Aorta (tissue), 5 donors: ENCODE measurements around the gene FHDC1. TPM values are rescaled to one million over a fixed set of nuclear protein-coding genes. Genes with fewer than 3 reads are reported as not detected.
"Not testable (repeated sequence)": the region's sequence is repeated elsewhere in the genome, so short reads cannot be mapped to it uniquely, and the experiment has no call there.

ENCODE experiments used
- ATAC-seq: fragments of 200-7000 bp; cut with Tn5 transposase; one replicate; pipeline ENCODE4 v1.9.1; 2022; ENCODE audit warnings: moderate library complexity; ENCODE audit not compliant: low FRiP score
- DNase-seq, 2 donors: peaks; one replicate each; pipeline ENCODE4 v3.0.0-alpha.2; 2020
- H3K27ac ChIP-seq, 2 donors: one replicate each; pipeline ENCODE4 v1.5.1; 2013; ENCODE audit warnings: low read length in 2 of 2, mild to moderate bottlenecking in 2 of 2, moderate library complexity in 2 of 2, control low read depth in 1 of 2, inconsistent platforms in 1 of 2, low read depth in 1 of 2
- H3K27me3 ChIP-seq, 2 donors: one replicate each; pipeline ENCODE4 v1.6.1; 2013; ENCODE audit warnings: control low read depth in 1 of 2, low read length in 1 of 2, mild to moderate bottlenecking in 1 of 2, moderate library complexity in 1 of 2; ENCODE audit not compliant: insufficient read depth in 2 of 2, control insufficient read depth in 1 of 2
- H3K36me3 ChIP-seq, 2 donors: one replicate each; pipeline ENCODE4 v1.6.1; 2013; ENCODE audit warnings: control low read depth in 1 of 2, low read length in 1 of 2, mild to moderate bottlenecking in 1 of 2; ENCODE audit not compliant: insufficient read depth in 2 of 2, control insufficient read depth in 1 of 2
- H3K4me1 ChIP-seq, 2 donors: one replicate each; pipeline ENCODE4 v1.6.1; 2013; ENCODE audit warnings: low read length in 2 of 2, control low read depth in 1 of 2, mild to moderate bottlenecking in 1 of 2, moderate library complexity in 1 of 2; ENCODE audit not compliant: insufficient read depth in 2 of 2, control insufficient read depth in 1 of 2
- H3K4me3 ChIP-seq, 2 donors: one replicate each; pipeline ENCODE4 v1.5.1; 2013; ENCODE audit warnings: low read length in 2 of 2, control low read depth in 1 of 2, mild to moderate bottlenecking in 1 of 2
- H3K9me3 ChIP-seq: one replicate; pipeline ENCODE4 v1.6.1; 2013; ENCODE audit warnings: mild to moderate bottlenecking, low read length; ENCODE audit not compliant: control insufficient read depth
- WGBS, 2 donors: extraction: QIAGEN DNeasy Blood & Tissue Kit; methylation state at CpG; one replicate each; pipeline ENCODE4 v1.1.7; 2013; 5-methylcytosine and 5-hydroxymethylcytosine counted together
- intact Hi-C, 2 donors: fragments of 100-400 bp; cut with DNase I; formaldehyde crosslinking; loops; one replicate each; pipeline versions ENCODE4 v1.14.2 to v1.15.0; 2022
- long read RNA-seq, 2 donors: library from polyadenylated mRNA; unstranded; transcript quantifications; one replicate each; pipeline ENCODE4 v2.0.0, GENCODE V29; 2020 to 2021
- polyA plus RNA-seq, 2 donors: library from polyadenylated mRNA; stranded (reverse); fragments of 200-250 nt; gene quantifications; one replicate each; pipeline ENCODE4 v1.2.3, GENCODE V29; 2013
- total RNA-seq, 2 donors: library from RNA; stranded (reverse); fragmentation: NEBNext Ultra II Directional; extraction: Animal tissue kit (Norgen Biotek cat#: 25700); gene quantifications; one replicate each; pipeline ENCODE4 v1.2.1, GENCODE V29; 2021
- donor health status: healthy with polysubstance abuse.
- donor health status: Bipolar disorder and iron deficiency.
- donor health status: DM: no; HTN: no; CAD: no.
- donor health status: DM: no; HTN: no; CAD: no.
- donor health status: DM: yes; HTN: yes; CAD: no.

FHDC1 gene
- 1 to 10 TPM in 1 of 2 donors, under 1 TPM in 1; 0.88 to 3.0 TPM for total RNA-seq
- polyA plus RNA-seq: 1 to 10 TPM in 1 of 2 donors, under 1 TPM in 1; 0.20 to 1.4 TPM
- long read RNA-seq, donor 1: 0 reads
- long read RNA-seq, donor 2, partial matches to known transcripts: 1 of 4 reads
- long read RNA-seq, donor 2, other reads (novel, unspliced or antisense): 3 of 4 reads

- peak in 1 of 2 donors; percentile 57 for DNase-seq
- no peak for ATAC-seq
- 6 to 8% methylated on average over 41 to 75 of the region's 75 CpGs for WGBS, 2 donors
- Histone ChIP-seq H3K9me3 (no peaks in the 10 kb centered on the region), H3K27me3 (no peaks in the 10 kb centered on the region), H3K27ac (no peak within 1 kb of the TSS), H3K36me3 (no peaks in the 10 kb centered on the region), H3K4me3 (peak within 1 kb of the TSS; percentile 50 to 98), H3K4me1 (no peaks in the 10 kb centered on the region)
- intact Hi-C loops: no loop called here
Observed at GRCh38 chr4:152935631-152936445, at the start of gene FHDC1. FHDC1 (plus strand) TSS chr4:152936323; CDS start chr4:152943058, 6,735 bp downstream.

GRCh38 chr4:152887981-152888380 lies 48.1 kb upstream of the FHDC1 start:
- no peak overlapping the region for H3K4me3 ChIP-seq
- no peaks in the 10 kb centered on the region for H3K4me1 ChIP-seq
- no peaks in the 10 kb centered on the region for H3K27me3 ChIP-seq
- WGBS, 2 donors: 94% methylated on average over 6 of the region's 6 CpGs
- ATAC-seq: no peak
- no peak overlapping the region for H3K27ac ChIP-seq
- intact Hi-C loops: no loop called here
- no peaks in the 10 kb centered on the region for H3K36me3 ChIP-seq
- H3K9me3 ChIP-seq: no peaks in the 10 kb centered on the region
- DNase-seq: no peak

GRCh38 chr4:152892974-152893373 lies 43.1 kb upstream of the FHDC1 start:
- H3K4me1 ChIP-seq: no peaks in the 10 kb centered on the region
- H3K4me3 ChIP-seq: no peak overlapping the region
- H3K27me3 ChIP-seq: no peaks in the 10 kb centered on the region
- H3K36me3 ChIP-seq: no peaks in the 10 kb centered on the region
- 79 to 86% methylated on average over 2 of the region's 2 CpGs for WGBS, 2 donors
- H3K27ac ChIP-seq: no peak overlapping the region
- intact Hi-C loops: no loop called here
- H3K9me3 ChIP-seq: no peaks in the 10 kb centered on the region
- DNase-seq (no peak), ATAC-seq (no peak)

GRCh38 chr4:152894673-152895072 lies 41.5 kb upstream of the FHDC1 start:
- no peak for ATAC-seq
- intact Hi-C loops: no loop called here
- no peak for DNase-seq
- Histone ChIP-seq H3K4me1 (no peaks in the 10 kb centered on the region), H3K27me3 (no peaks in the 10 kb centered on the region), H3K27ac (no peak overlapping the region), H3K4me3 (no peak overlapping the region), H3K36me3 (no peaks in the 10 kb centered on the region), H3K9me3 (no peaks in the 10 kb centered on the region)
- WGBS, 2 donors: 83 to 84% methylated on average over 1 of the region's 1 CpG

GRCh38 chr4:152896811-152897210 lies 39.3 kb upstream of the FHDC1 start:
- Histone ChIP-seq H3K27me3 (no peaks in the 10 kb centered on the region), H3K9me3 (no peaks in the 10 kb centered on the region), H3K4me1 (no peaks in the 10 kb centered on the region), H3K27ac (no peak overlapping the region), H3K4me3 (no peak overlapping the region), H3K36me3 (no peaks in the 10 kb centered on the region)
- DNase-seq (no peak), ATAC-seq (no peak)
- intact Hi-C loops: no loop called here
- WGBS, 2 donors: 71 to 80% methylated on average over 1 of the region's 1 CpG

GRCh38 chr4:152898133-152898532 lies 38.0 kb upstream of the FHDC1 start:
- intact Hi-C loops, H3K4me1 ChIP-seq: not testable (repeated sequence)

GRCh38 chr4:152898606-152899005 lies 37.5 kb upstream of the FHDC1 start:
- Histone ChIP-seq H3K36me3 (no peaks in the 10 kb centered on the region), H3K9me3 (no peaks in the 10 kb centered on the region), H3K27me3 (no peaks in the 10 kb centered on the region), H3K4me3 (no peak overlapping the region), H3K27ac (no peak overlapping the region), H3K4me1 (no peaks in the 10 kb centered on the region)
- DNase-seq (no peak), ATAC-seq (no peak)
- intact Hi-C loops: no loop called here

More at GRCh38 chr4:152898133-152898532, 38.0 kb upstream of the FHDC1 start:
- H3K36me3 ChIP-seq, ATAC-seq, H3K27me3 ChIP-seq, H3K9me3 ChIP-seq, H3K4me3 ChIP-seq, DNase-seq, H3K27ac ChIP-seq: not testable (repeated sequence)
- WGBS, 2 donors: 92 to 96% methylated on average over 6 of the region's 6 CpGs

- Histone ChIP-seq H3K9me3 (no peaks in the 10 kb centered on the region), H3K36me3 (no peaks in the 10 kb centered on the region), H3K4me3 (no peak overlapping the region), H3K4me1 (no peaks in the 10 kb centered on the region), H3K27ac (no peak overlapping the region), H3K27me3 (no peaks in the 10 kb centered on the region)
- intact Hi-C loops: no loop called here
- ATAC-seq (no peak), DNase-seq (no peak)
Observed at GRCh38 chr4:152900395-152900794, 35.7 kb upstream of the FHDC1 start.

GRCh38 chr4:152901205-152901604 lies 34.9 kb upstream of the FHDC1 start:
- H3K4me1 ChIP-seq: no peaks in the 10 kb centered on the region
- H3K36me3 ChIP-seq: no peaks in the 10 kb centered on the region
- ATAC-seq (no peak), DNase-seq (no peak)
- 96% methylated on average over 3 of the region's 3 CpGs for WGBS, 2 donors
- no peaks in the 10 kb centered on the region for H3K9me3 ChIP-seq
- H3K27ac ChIP-seq: no peak overlapping the region
- intact Hi-C loops: no loop called here
- H3K4me3 ChIP-seq: no peak overlapping the region
- H3K27me3 ChIP-seq: no peaks in the 10 kb centered on the region
